ENCODE data around the gene EIF1AY.
"Not testable (repeated sequence)": the region's sequence is repeated elsewhere in the genome, so short reads cannot be mapped to it uniquely, and the experiment has no call there.

The EIF1AY gene

DNA sequence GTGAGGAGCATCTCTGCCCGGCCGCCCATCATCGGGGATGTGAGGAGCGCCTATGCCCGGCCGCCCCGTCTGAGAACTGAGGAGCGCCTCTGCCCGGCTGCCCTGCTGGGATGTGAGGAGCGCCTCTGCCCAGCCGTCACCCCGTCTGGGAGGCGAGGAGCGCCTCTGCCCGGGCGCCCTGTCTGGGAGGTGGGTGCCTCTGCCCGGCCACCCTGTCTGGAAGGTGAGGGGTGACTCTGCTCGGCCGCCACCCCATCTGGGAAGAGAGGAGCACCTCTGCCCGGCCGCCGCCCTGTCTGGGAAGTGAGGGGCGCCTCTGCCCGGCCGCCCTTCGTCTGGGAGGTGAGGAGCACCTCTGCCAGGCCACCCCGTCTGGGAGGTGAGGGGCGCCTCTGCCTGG, 23.7 kb upstream of the EIF1AY start:
- TF ChIP-seq, protein P1, sequence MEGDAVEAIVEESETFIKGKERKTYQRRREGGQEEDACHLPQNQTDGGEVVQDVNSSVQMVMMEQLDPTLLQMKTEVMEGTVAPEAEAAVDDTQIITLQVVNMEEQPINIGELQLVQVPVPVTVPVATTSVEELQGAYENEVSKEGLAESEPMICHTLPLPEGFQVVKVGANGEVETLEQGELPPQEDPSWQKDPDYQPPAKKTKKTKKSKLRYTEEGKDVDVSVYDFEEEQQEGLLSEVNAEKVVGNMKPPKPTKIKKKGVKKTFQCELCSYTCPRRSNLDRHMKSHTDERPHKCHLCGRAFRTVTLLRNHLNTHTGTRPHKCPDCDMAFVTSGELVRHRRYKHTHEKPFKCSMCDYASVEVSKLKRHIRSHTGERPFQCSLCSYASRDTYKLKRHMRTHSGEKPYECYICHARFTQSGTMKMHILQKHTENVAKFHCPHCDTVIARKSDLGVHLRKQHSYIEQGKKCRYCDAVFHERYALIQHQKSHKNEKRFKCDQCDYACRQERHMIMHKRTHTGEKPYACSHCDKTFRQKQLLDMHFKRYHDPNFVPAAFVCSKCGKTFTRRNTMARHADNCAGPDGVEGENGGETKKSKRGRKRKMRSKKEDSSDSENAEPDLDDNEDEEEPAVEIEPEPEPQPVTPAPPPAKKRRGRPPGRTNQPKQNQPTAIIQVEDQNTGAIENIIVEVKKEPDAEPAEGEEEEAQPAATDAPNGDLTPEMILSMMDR (IDR thresholded peaks at IDR 0.05; ENCODE audit: low read depth, low read length) = no peak
- no peak for DNase-seq (ENCODE audit: low read depth in 2 of 2)
- H3K4me3 ChIP-seq (replicated peaks in 1 of 2; ENCODE audit: low read depth in 2 of 2, low read length in 2 of 2) = no peak overlapping the region

DNA sequence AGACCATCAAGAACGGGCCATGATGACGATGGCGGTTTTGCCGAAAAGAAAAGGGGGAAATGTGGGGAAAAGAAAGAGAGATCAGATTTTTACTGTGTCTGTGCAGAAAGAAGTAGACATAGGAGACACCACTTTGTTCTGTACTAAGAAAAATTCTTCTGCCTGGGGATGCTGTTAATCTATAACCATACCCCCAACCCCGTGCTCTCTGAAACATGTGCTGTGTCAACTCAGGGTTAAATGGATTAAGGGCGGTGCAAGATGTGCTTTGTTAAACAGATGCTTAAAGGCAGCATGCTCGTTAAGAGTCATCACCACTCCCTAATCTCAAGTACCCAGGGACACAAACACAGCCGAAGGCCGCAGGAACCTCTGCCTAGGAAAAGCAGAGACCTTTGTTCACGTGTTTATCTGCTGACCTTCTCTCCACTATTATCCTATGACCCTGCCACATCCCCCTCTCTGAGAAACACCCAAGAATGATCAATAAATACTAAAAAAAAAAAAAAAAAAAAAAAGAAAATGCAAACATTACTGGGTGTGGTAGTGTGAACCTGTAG, 22.7 kb upstream of the EIF1AY start:
- DNase-seq (ENCODE audit: low read depth in 2 of 2) = not testable (repeated sequence)

DNA sequence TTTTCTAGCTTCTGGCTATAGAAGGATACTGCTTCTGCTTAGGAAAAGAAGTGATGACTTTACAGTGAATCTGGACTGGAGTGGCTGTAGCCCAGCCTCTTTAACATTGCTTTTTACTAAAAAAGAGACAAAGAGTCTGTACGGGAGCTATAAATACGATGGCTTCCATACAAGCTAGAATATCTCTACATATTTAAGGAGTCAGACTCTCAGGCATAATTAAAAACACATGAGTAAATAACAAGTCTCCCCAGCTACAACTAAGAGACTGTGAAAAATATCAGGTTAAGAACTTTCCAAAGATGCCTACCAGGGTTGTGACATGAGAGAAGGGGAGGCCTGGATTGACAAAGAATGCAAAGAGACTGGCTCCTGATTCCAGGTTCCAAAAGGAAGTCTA, 19.8 kb upstream of the EIF1AY start:
- DNase-seq (ENCODE audit: low read depth in 2 of 2) = no peak
- TF ChIP-seq, protein P1 (IDR thresholded peaks at IDR 0.05; ENCODE audit: low read depth, low read length) = no peak
- no peak overlapping the region for H3K4me3 ChIP-seq (replicated peaks in 1 of 2; ENCODE audit: low read depth in 2 of 2, low read length in 2 of 2)

More for the DNA sequence above, 22.7 kb upstream of the EIF1AY start:
- not testable (repeated sequence) for H3K4me3 ChIP-seq (replicated peaks in 1 of 2; ENCODE audit: low read depth in 2 of 2, low read length in 2 of 2)

DNA sequence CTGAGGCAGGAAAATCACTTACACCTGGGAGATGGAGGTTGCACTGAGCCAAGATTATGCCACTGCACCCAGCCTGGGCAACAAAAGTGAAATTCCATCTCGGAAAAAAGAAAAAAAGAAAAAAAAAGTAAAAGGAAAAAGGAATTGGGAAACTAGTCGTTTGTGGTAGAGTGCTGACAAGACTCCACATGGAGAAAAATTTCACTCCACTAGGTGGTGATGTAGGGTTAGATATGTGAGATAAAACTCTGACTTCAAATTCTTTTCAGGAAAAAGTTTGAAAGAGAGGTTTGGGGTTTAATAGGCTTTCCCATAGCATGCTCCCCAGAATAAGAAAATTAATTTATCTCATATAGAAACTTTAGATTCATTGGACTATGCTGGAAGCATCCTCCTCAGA, 16.9 kb upstream of the EIF1AY start:
- H3K4me3 ChIP-seq (replicated peaks in 1 of 2; ENCODE audit: low read depth in 2 of 2, low read length in 2 of 2) = no peak overlapping the region
- peak; percentile 61 to 65 for DNase-seq (ENCODE audit: low read depth in 2 of 2)
- TF ChIP-seq, protein P1 (IDR thresholded peaks at IDR 0.05; ENCODE audit: low read depth, low read length) = peak; percentile 34

DNA sequence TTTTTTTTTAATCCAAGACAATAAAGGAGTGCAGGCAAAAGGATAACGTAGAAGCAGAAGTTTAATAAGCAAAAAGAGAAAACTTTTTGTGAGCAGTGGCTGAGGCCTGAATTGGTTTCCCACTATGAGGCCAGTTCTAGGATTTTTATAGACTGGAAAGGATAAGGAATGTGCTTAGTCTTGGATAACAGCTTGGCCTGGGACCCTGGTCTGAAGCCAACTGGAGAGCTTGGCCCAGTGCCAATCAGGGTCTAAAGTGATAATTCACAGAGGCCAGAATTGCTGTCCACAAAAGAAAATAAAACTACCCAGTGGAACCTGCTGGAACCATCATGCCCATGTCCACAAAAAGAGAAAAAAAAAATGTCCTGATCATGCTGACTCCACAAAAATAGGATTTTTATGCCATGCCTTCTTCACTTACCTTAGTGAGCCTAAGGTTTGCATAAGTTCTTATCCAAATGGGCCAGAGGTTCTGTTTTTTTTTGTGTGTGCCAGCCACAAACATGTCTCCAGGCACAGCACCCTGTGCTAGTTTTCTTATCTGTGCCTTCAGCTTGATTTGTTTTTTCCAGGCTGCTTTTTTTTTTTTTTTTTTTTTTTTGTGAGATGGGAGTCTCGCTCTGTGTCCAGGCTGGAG, 15.6 kb upstream of the EIF1AY start:
- H3K4me3 ChIP-seq (replicated peaks in 1 of 2; ENCODE audit: low read depth in 2 of 2, low read length in 2 of 2) = no peak overlapping the region
- DNase-seq (ENCODE audit: low read depth in 2 of 2) = peak in 1 of 2 donors; percentile 65
- TF ChIP-seq, protein P1 (IDR thresholded peaks at IDR 0.05; ENCODE audit: low read depth, low read length) = no peak

DNA sequence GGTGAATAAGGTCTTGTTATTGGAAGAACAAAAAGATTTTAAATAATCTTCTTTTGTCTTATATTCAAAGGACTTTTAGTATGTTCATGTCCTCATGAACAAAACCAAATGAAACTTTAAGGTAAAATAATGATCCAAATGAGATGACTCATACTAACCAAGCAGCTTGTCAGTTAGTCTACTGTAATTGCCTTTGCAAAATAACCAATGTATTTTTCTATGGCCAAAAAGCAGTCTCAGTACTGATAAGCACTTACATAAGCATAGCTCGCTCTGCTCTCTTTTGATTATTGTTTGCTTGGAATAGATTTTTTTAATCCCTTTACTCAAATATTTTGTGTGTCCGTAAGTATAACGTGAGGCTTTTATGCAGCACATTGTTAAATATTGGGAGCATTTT, 4.3 kb upstream of the EIF1AY start:
- TF ChIP-seq, protein P1 (IDR thresholded peaks at IDR 0.05; ENCODE audit: low read depth, low read length) = no peak
- no peak for DNase-seq (ENCODE audit: low read depth in 2 of 2)

DNA sequence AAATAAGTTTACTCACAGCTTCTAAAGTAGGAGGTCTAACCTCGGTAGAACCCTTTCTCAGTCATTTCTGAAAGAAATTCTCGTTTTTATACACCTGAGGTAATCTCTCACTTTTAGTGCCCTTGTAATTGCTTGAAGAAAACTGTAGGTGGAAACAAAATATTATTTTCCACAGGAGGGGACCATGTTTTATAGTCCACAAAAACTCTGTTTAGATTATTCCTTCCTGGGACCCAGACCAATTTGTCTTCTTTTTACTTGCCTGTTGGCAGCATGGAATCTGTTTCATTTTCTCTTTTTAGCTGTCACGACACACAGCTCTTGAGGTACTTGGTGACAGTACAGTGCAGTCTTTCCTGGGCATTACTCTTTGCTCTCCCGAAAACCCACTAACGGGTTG, 930 bp downstream of the EIF1AY start:
- TF ChIP-seq, protein P1 (IDR thresholded peaks at IDR 0.05; ENCODE audit: low read depth, low read length) = no peak
- DNase-seq (ENCODE audit: low read depth in 2 of 2) = no peak
- peak overlapping the region; percentile 78 to 82 for H3K4me3 ChIP-seq (replicated peaks in 1 of 2; ENCODE audit: low read depth in 2 of 2, low read length in 2 of 2)

More for the DNA sequence above, 4.3 kb upstream of the EIF1AY start:
- no peak overlapping the region for H3K4me3 ChIP-seq (replicated peaks in 1 of 2; ENCODE audit: low read depth in 2 of 2, low read length in 2 of 2)
